Measurements from ENCODE around the gene CHCHD6. TPM values are rescaled to one million over a fixed set of nuclear protein-coding genes. Genes with fewer than 3 reads are reported as not detected.

CHCHD6 gene
- total and polyA plus RNA-seq, 4 donors = 2.0 to 5.1 (median 3.9) TPM

DNA sequence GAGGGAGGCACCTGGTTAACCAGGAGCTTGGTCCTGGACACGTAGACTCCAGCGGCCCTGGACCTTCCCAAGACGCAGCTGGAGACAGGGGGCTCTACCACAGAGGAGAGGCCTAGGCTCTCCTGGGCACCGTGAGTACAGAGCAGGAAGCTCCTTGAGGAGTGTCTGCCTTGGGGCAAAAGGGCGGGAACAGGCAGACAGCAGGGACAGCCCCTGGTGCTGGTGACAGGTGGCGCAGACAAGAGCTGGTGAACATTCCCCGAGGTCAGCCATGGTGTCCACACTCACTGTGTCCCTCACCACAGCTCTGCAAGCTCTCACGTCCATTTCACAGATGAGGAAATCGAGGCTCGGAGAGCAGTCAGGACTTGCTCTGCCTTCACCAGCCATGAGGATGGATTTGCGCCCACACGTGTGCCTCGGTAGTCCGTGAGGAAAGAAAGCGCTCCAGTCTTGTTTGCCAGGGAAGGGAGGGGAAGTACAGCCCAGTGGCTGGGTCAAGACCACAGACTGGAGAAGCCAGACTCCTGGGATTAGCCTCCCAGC, 276.3 kb downstream of the CHCHD6 start:
- no peak overlapping the region for H3K27ac ChIP-seq (ENCODE audit: low read depth in 1 of 2, low read length in 2 of 2)
- no peak overlapping the region for H3K9ac ChIP-seq (ENCODE audit: low read depth in 1 of 2, low read length in 2 of 2)
- H3K9me3 ChIP-seq (ENCODE audit: control insufficient read depth in 4 of 4, low read length in 3 of 4) = peaks cover 0 to 2% (median 0%) of the 10 kb centered on the region in 4 donors
- H3K36me3 ChIP-seq (ENCODE audit: control insufficient read depth in 4 of 4, insufficient read depth in 3 of 4, low read depth in 1 of 4, low read length in 3 of 4) = no peaks in the 10 kb centered on the region
- TF ChIP-seq RAD21 (IDR thresholded peaks at IDR 0.05) = no peak
- TF ChIP-seq, protein P1, sequence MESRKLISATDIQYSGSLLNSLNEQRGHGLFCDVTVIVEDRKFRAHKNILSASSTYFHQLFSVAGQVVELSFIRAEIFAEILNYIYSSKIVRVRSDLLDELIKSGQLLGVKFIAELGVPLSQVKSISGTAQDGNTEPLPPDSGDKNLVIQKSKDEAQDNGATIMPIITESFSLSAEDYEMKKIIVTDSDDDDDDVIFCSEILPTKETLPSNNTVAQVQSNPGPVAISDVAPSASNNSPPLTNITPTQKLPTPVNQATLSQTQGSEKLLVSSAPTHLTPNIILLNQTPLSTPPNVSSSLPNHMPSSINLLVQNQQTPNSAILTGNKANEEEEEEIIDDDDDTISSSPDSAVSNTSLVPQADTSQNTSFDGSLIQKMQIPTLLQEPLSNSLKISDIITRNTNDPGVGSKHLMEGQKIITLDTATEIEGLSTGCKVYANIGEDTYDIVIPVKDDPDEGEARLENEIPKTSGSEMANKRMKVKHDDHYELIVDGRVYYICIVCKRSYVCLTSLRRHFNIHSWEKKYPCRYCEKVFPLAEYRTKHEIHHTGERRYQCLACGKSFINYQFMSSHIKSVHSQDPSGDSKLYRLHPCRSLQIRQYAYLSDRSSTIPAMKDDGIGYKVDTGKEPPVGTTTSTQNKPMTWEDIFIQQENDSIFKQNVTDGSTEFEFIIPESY (IDR thresholded peaks at IDR 0.05) = no peak
- no peak for TF ChIP-seq HNF4G (IDR thresholded peaks at IDR 0.05)
- no peak for TF ChIP-seq HNF4A (conservative IDR thresholded peaks at IDR 0.05)
- no peak for TF ChIP-seq GABPA (IDR thresholded peaks at IDR 0.05 in 1 of 2, conservative IDR thresholded peaks at IDR 0.05 in 1 of 2)
- no peak for TF ChIP-seq TAF1 (conservative IDR thresholded peaks at IDR 0.05)
- TF ChIP-seq, protein P2, sequence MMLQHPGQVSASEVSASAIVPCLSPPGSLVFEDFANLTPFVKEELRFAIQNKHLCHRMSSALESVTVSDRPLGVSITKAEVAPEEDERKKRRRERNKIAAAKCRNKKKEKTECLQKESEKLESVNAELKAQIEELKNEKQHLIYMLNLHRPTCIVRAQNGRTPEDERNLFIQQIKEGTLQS (IDR thresholded peaks at IDR 0.05) = no peak
- TF ChIP-seq, protein P3, sequence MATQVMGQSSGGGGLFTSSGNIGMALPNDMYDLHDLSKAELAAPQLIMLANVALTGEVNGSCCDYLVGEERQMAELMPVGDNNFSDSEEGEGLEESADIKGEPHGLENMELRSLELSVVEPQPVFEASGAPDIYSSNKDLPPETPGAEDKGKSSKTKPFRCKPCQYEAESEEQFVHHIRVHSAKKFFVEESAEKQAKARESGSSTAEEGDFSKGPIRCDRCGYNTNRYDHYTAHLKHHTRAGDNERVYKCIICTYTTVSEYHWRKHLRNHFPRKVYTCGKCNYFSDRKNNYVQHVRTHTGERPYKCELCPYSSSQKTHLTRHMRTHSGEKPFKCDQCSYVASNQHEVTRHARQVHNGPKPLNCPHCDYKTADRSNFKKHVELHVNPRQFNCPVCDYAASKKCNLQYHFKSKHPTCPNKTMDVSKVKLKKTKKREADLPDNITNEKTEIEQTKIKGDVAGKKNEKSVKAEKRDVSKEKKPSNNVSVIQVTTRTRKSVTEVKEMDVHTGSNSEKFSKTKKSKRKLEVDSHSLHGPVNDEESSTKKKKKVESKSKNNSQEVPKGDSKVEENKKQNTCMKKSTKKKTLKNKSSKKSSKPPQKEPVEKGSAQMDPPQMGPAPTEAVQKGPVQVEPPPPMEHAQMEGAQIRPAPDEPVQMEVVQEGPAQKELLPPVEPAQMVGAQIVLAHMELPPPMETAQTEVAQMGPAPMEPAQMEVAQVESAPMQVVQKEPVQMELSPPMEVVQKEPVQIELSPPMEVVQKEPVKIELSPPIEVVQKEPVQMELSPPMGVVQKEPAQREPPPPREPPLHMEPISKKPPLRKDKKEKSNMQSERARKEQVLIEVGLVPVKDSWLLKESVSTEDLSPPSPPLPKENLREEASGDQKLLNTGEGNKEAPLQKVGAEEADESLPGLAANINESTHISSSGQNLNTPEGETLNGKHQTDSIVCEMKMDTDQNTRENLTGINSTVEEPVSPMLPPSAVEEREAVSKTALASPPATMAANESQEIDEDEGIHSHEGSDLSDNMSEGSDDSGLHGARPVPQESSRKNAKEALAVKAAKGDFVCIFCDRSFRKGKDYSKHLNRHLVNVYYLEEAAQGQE (IDR thresholded peaks at IDR 0.05) = no peak
- no peak for TF ChIP-seq NR2F2 (IDR thresholded peaks at IDR 0.05)
- peaks cover 0 to 10% (median 8%) of the 10 kb centered on the region in 4 donors for H3K4me1 ChIP-seq (ENCODE audit: control insufficient read depth in 4 of 4, insufficient read depth in 4 of 4, low read length in 3 of 4)
- DNase-seq (ENCODE audit: low spot score) = no peak
- no peaks in the 10 kb centered on the region for H3K27me3 ChIP-seq (ENCODE audit: control insufficient read depth in 4 of 4, insufficient read depth in 4 of 4, low read length in 3 of 4)
- H3K4me3 ChIP-seq (ENCODE audit: low read depth in 1 of 3, low read length in 3 of 3) = no peak overlapping the region
- 86% methylated on average over 15 of the region's 15 CpGs for WGBS

DNA sequence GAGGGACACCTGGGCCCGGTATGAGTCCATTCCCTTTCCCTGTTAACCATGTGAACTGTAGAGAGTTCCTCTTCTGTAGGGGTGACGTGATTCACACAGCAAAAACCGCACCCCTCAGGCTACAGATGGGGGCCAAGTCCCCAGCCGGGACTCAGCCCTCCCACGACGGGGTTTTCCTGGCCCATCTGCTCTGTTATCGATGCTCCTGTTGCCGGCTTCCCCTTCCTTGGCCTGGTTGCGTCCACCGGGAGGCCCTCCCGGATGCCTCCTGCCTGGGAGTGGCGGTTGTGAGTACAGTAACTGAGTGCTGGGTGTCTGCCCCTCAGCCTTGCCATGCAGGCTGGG, 278.1 kb downstream of the CHCHD6 start:
- Histone ChIP-seq H3K27ac (ENCODE audit: low read depth in 1 of 2, low read length in 2 of 2) (no peak overlapping the region), H3K36me3 (ENCODE audit: control insufficient read depth in 4 of 4, insufficient read depth in 3 of 4, low read depth in 1 of 4, low read length in 3 of 4) (no peaks in the 10 kb centered on the region), H3K4me1 (ENCODE audit: control insufficient read depth in 4 of 4, insufficient read depth in 4 of 4, low read length in 3 of 4) (peaks cover 0 to 10% (median 8%) of the 10 kb centered on the region in 4 donors), H3K9ac (ENCODE audit: low read depth in 1 of 2, low read length in 2 of 2) (peak overlapping the region in 1 of 2 donors; percentile 22), H3K9me3 (ENCODE audit: control insufficient read depth in 4 of 4, low read length in 3 of 4) (no peaks in the 10 kb centered on the region), H3K27me3 (ENCODE audit: control insufficient read depth in 4 of 4, insufficient read depth in 4 of 4, low read length in 3 of 4) (no peaks in the 10 kb centered on the region), H3K4me3 (ENCODE audit: low read depth in 1 of 3, low read length in 3 of 3) (peak overlapping the region in 2 of 3 donors; percentile 45 to 86)
- 9% methylated on average over 12 of the region's 12 CpGs for WGBS
- DNase-seq (ENCODE audit: low spot score) = no peak
- TF ChIP-seq, protein P4, sequence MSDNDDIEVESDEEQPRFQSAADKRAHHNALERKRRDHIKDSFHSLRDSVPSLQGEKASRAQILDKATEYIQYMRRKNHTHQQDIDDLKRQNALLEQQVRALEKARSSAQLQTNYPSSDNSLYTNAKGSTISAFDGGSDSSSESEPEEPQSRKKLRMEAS (IDR thresholded peaks at IDR 0.05) = no peak
- TF ChIP-seq TAF1 (conservative IDR thresholded peaks at IDR 0.05) (no peak), NR2F2 (IDR thresholded peaks at IDR 0.05) (no peak), JUND (IDR thresholded peaks at IDR 0.05) (no peak), HNF4A (conservative IDR thresholded peaks at IDR 0.05) (no peak), RAD21 (IDR thresholded peaks at IDR 0.05) (no peak), SP1 (IDR thresholded peaks at IDR 0.05) (no peak), GABPA (IDR thresholded peaks at IDR 0.05 in 1 of 2, conservative IDR thresholded peaks at IDR 0.05 in 1 of 2) (no peak), YY1 (IDR thresholded peaks at IDR 0.05) (no peak), HNF4G (IDR thresholded peaks at IDR 0.05) (no peak), FOXA1 (IDR thresholded peaks at IDR 0.05) (no peak), FOXA2 (IDR thresholded peaks at IDR 0.05) (no peak), EGR1 (IDR thresholded peaks at IDR 0.05; ENCODE audit: low read depth in 2 of 2) (no peak), RXRA (IDR thresholded peaks at IDR 0.05) (no peak)
- TF ChIP-seq, protein P1 (IDR thresholded peaks at IDR 0.05) = no peak
- TF ChIP-seq, protein P2 (IDR thresholded peaks at IDR 0.05) = no peak
- TF ChIP-seq, protein P5, sequence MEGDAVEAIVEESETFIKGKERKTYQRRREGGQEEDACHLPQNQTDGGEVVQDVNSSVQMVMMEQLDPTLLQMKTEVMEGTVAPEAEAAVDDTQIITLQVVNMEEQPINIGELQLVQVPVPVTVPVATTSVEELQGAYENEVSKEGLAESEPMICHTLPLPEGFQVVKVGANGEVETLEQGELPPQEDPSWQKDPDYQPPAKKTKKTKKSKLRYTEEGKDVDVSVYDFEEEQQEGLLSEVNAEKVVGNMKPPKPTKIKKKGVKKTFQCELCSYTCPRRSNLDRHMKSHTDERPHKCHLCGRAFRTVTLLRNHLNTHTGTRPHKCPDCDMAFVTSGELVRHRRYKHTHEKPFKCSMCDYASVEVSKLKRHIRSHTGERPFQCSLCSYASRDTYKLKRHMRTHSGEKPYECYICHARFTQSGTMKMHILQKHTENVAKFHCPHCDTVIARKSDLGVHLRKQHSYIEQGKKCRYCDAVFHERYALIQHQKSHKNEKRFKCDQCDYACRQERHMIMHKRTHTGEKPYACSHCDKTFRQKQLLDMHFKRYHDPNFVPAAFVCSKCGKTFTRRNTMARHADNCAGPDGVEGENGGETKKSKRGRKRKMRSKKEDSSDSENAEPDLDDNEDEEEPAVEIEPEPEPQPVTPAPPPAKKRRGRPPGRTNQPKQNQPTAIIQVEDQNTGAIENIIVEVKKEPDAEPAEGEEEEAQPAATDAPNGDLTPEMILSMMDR (IDR thresholded peaks at IDR 0.05; ENCODE audit: low read depth, low read length, missing input control) = no peak

All from liver (tissue), 9 donors.